CD14-positive monocyte (primary cell): ENCODE measurements around the gene CREBZF. TPM values are rescaled to one million over a fixed set of nuclear protein-coding genes. Genes with fewer than 3 reads are reported as not detected.

Source experiments
- DNase-seq, 3 donors: peaks; one replicate each; pipeline ENCODE4 v3.0.0-alpha.2; 2011 to 2022
- H2AFZ ChIP-seq: 2 replicates; pipeline ENCODE4 v1.6.0; 2012; ENCODE audit warnings: mild to moderate bottlenecking, low read depth, low read length, inconsistent platforms; ENCODE audit not compliant: insufficient read depth, poor library complexity, severe bottlenecking
- H3K27ac ChIP-seq, 2 donors: 1 replicate in 1 of 2; 2 replicates in 1 of 2; pipeline ENCODE4 v1.5.1; 2012 to 2013; ENCODE audit warnings: low read length in 2 of 2, control low read depth in 1 of 2, inconsistent platforms in 1 of 2, low read depth in 1 of 2, mild to moderate bottlenecking in 1 of 2
- H3K27me3 ChIP-seq, 2 donors: one replicate each; pipeline versions ENCODE4 v1.6.0 to v1.6.1; 2011 to 2013; ENCODE audit warnings: low read length in 2 of 2; ENCODE audit not compliant: control insufficient read depth in 2 of 2, insufficient read depth in 2 of 2
- H3K36me3 ChIP-seq, 2 donors: replicated peaks in 1 of 2; 1 replicate in 1 of 2; 2 replicates in 1 of 2; pipeline versions ENCODE4 v1.5.1 to v1.6.1; 2012 to 2013; ENCODE audit warnings: low read length in 2 of 2, control low read depth in 1 of 2, inconsistent platforms in 1 of 2, mild to moderate bottlenecking in 1 of 2; ENCODE audit not compliant: insufficient read depth in 2 of 2, control insufficient read depth in 1 of 2
- H3K4me1 ChIP-seq, 2 donors: 1 replicate in 1 of 2; 2 replicates in 1 of 2; pipeline versions ENCODE4 v1.5.1 to v1.6.1; 2012 to 2013; ENCODE audit warnings: low read length in 2 of 2, control low read depth in 1 of 2, inconsistent platforms in 1 of 2, mild to moderate bottlenecking in 1 of 2, moderate library complexity in 1 of 2; ENCODE audit not compliant: insufficient read depth in 2 of 2, control insufficient read depth in 1 of 2
- H3K4me2 ChIP-seq: replicated peaks from 2 replicates; pipeline ENCODE3; 2012; ENCODE audit warnings: low read length, moderate library complexity, mild to moderate bottlenecking; ENCODE audit not compliant: poor library complexity, severe bottlenecking; ENCODE audit errors: extremely low read depth
- H3K4me3 ChIP-seq, 3 experiments: fragments of 200-600 bp in 1 of 3; sonication (generic) in 1 of 3; replicated peaks in 1 of 3; 1 replicate in 2 of 3; 2 replicates in 1 of 3; pipeline ENCODE4 v1.5.1; 2011 to 2013; ENCODE audit warnings: low read length in 3 of 3, mild to moderate bottlenecking in 3 of 3, control low read depth in 2 of 3, low read depth in 2 of 3, inconsistent platforms in 1 of 3, moderate library complexity in 1 of 3
- H3K79me2 ChIP-seq: 2 replicates; pipeline ENCODE4 v1.6.0; 2012; ENCODE audit warnings: mild to moderate bottlenecking, control low read depth, inconsistent platforms, low read length, moderate library complexity; ENCODE audit not compliant: insufficient read depth
- H3K9ac ChIP-seq: 2 replicates; pipeline ENCODE4 v1.6.0; 2017; ENCODE audit warnings: low read length, mild to moderate bottlenecking; ENCODE audit not compliant: insufficient read depth, poor library complexity, severe bottlenecking
- H3K9me3 ChIP-seq, 2 donors: replicated peaks in 1 of 2; 1 replicate in 1 of 2; 2 replicates in 1 of 2; pipeline versions ENCODE4 v1.5.1 to v1.6.1; 2012 to 2013; ENCODE audit warnings: low read length in 2 of 2, control low read depth in 1 of 2; ENCODE audit not compliant: control insufficient read depth in 1 of 2, insufficient read depth in 1 of 2
- H4K20me1 ChIP-seq: 2 replicates; pipeline ENCODE4 v1.6.0; 2012; ENCODE audit warnings: mild to moderate bottlenecking, low read length, control low read depth, moderate library complexity; ENCODE audit not compliant: insufficient read depth
- H3K27ac Mint-ChIP-seq, 7 donors: one replicate each; pipeline ENCODE4 v1.8.0; 2020; ENCODE audit warnings: mild to moderate bottlenecking in 7 of 7, mixed read lengths in 7 of 7, moderate library complexity in 6 of 7, inconsistent platforms in 2 of 7
- H3K27me3 Mint-ChIP-seq, 3 donors: one replicate each; pipeline ENCODE4 v1.8.0; 2021 to 2022; ENCODE audit warnings: low read depth in 3 of 3, mild to moderate bottlenecking in 3 of 3, mixed read lengths in 3 of 3, moderate library complexity in 3 of 3, inconsistent platforms in 1 of 3
- H3K36me3 Mint-ChIP-seq, 2 donors: one replicate each; pipeline ENCODE4 v1.8.0; 2020; ENCODE audit warnings: mixed read lengths in 2 of 2, inconsistent platforms in 1 of 2, mild to moderate bottlenecking in 1 of 2
- H3K4me1 Mint-ChIP-seq: one replicate; pipeline ENCODE4 v1.8.0; 2020; ENCODE audit warnings: mild to moderate bottlenecking, mixed read lengths
- H3K4me3 Mint-ChIP-seq, 2 donors: one replicate each; pipeline ENCODE4 v1.8.0; 2020; ENCODE audit warnings: mild to moderate bottlenecking in 2 of 2, mixed read lengths in 2 of 2, moderate library complexity in 1 of 2
- H3K9me3 Mint-ChIP-seq, 7 donors: one replicate each; pipeline ENCODE4 v1.8.0; 2020 to 2022; ENCODE audit warnings: mixed read lengths in 7 of 7, mild to moderate bottlenecking in 6 of 7, moderate library complexity in 6 of 7, inconsistent platforms in 2 of 7
- CTCF ChIP-seq: fragments of 200-600 bp; IDR thresholded peaks from one replicate; pipeline ENCODE4 v1.8.0; 2022; ENCODE audit warnings: antibody characterized with exemption, mild to moderate bottlenecking
- WGBS: methylation state at CpG from one replicate; pipeline ENCODE4 v1.1.5; 2013; ENCODE audit warnings: missing lambda C conversion rate; ENCODE audit not compliant: insufficient coverage; 5-methylcytosine and 5-hydroxymethylcytosine counted together
- intact Hi-C, 2 donors: fragments of 100-400 bp; cut with micrococcal nuclease; formaldehyde crosslinking; loops; one replicate each; pipeline versions ENCODE4 v1.15.0 to v1.15.1; 2023
- polyA plus RNA-seq, 3 donors: library from polyadenylated mRNA; depleted of rRNA in 1 of 3; unstranded in 2 of 3; stranded (reverse) in 1 of 3; fragments of 300-500 nt in 2 of 3; fragments of >200 nt in 1 of 3; fragmentation: Illumina TruSeq in 2 of 3; gene quantifications; 1 replicate in 2 of 3; 2 replicates in 1 of 3; pipeline ENCODE4 v1.2.3, GENCODE V29; 2012 to 2021

CREBZF gene
- polyA plus RNA-seq, 3 donors = 3.1 to 35.4 (median 3.9) TPM

- H3K4me1 ChIP-seq = peaks cover 0 to 7% of the 10 kb centered on the region in 2 donors
- no peak overlapping the region for H3K27ac ChIP-seq
- no peaks in the 10 kb centered on the region for H3K79me2 ChIP-seq
- no peak overlapping the region for H3K9ac ChIP-seq
- H3K36me3 Mint-ChIP-seq = no peaks in the 10 kb centered on the region
- TF ChIP-seq CTCF = no peak
- H3K4me2 ChIP-seq = no peak overlapping the region
- peaks cover 0 to 2% (median 0%) of the 10 kb centered on the region in 3 donors for H3K27me3 Mint-ChIP-seq
- no peak overlapping the region for H3K4me3 Mint-ChIP-seq
- no peaks in the 10 kb centered on the region for H3K9me3 ChIP-seq
- no peaks in the 10 kb centered on the region for H3K27me3 ChIP-seq
- H3K27ac Mint-ChIP-seq = peak overlapping the region in 1 of 7 donors; percentile 1
- intact Hi-C loops = no loop called here
- H4K20me1 ChIP-seq = no peaks in the 10 kb centered on the region
- 92% methylated on average over 15 of the region's 15 CpGs for WGBS
- H3K9me3 Mint-ChIP-seq = no peaks in the 10 kb centered on the region
- no peak overlapping the region for H2AFZ ChIP-seq
- no peaks in the 10 kb centered on the region for H3K36me3 ChIP-seq
- no peak for DNase-seq
- H3K4me1 Mint-ChIP-seq = peaks cover 15% of the 10 kb centered on the region
- no peak overlapping the region for H3K4me3 ChIP-seq
Measured at GRCh38 chr11:85685125-85685819, 20.3 kb upstream of the CREBZF start.

GRCh38 chr11:85682330-85683305 lies 17.7 kb upstream of the CREBZF start:
- Histone ChIP-seq H3K9ac (peak overlapping the region; percentile 68), H3K4me3 (peak overlapping the region; percentile 46 to 81 (median 52)), H3K9me3 (no peaks in the 10 kb centered on the region), H3K4me1 (peaks cover 0 to 7% of the 10 kb centered on the region in 2 donors), H2AFZ (peak overlapping the region; percentile 97), H4K20me1 (no peaks in the 10 kb centered on the region), H3K4me2 (peak overlapping the region; percentile 78), H3K36me3 (no peaks in the 10 kb centered on the region), H3K27ac (peak overlapping the region in 1 of 2 donors; percentile 46), H3K27me3 (no peaks in the 10 kb centered on the region), H3K79me2 (no peaks in the 10 kb centered on the region)
- Mint-ChIP-seq H3K4me1 (peaks cover 15% of the 10 kb centered on the region), H3K27me3 (peaks cover 0 to 2% (median 0%) of the 10 kb centered on the region in 3 donors), H3K36me3 (no peaks in the 10 kb centered on the region), H3K27ac (peak overlapping the region in 4 of 7 donors; percentile 58 to 69 (median 59)), H3K4me3 (peak overlapping the region; percentile 81 to 91), H3K9me3 (no peaks in the 10 kb centered on the region)
- intact Hi-C loops = no loop called here
- peak in 1 of 3 donors; percentile 12 for DNase-seq
- WGBS = 21% methylated on average over 31 of the region's 43 CpGs
- no peak for TF ChIP-seq CTCF
